Loucy (cell line): ENCODE data around the gene C8A.

Experiments
- H2AFZ ChIP-seq: fragments of 200-600 bp; sonication (generic); 2 replicates; pipeline ENCODE4 v1.6.0; 2016; ENCODE audit warnings: antibody characterized with exemption, mild to moderate bottlenecking, low read length, moderate library complexity
- H3F3A ChIP-seq: fragments of 200-600 bp; 2 replicates; pipeline ENCODE4 v1.6.0; 2016; ENCODE audit warnings: antibody characterized with exemption, low read depth, mild to moderate bottlenecking
- H3K27me3 ChIP-seq: fragments of 200-600 bp; sonication (generic); 2 replicates; pipeline ENCODE4 v1.6.1; 2014; ENCODE audit warnings: low read length, mild to moderate bottlenecking; ENCODE audit not compliant: insufficient read depth, poor library complexity, severe bottlenecking
- H3K36me3 ChIP-seq: fragments of 200-600 bp; sonication (generic); 2 replicates; pipeline ENCODE4 v1.6.1; 2016; ENCODE audit warnings: low read length; ENCODE audit not compliant: insufficient read depth
- H3K4me1 ChIP-seq: fragments of 200-600 bp; sonication (generic); 2 replicates; pipeline ENCODE4 v1.5.1; 2014; ENCODE audit warnings: low read length, mild to moderate bottlenecking; ENCODE audit not compliant: insufficient read depth, poor library complexity, severe bottlenecking
- H3K4me2 ChIP-seq: fragments of 200-600 bp; sonication (generic); 2 replicates; pipeline ENCODE4 v1.6.0; 2014; ENCODE audit warnings: antibody characterized with exemption, low read length, low read depth, mild to moderate bottlenecking; ENCODE audit not compliant: poor library complexity, severe bottlenecking
- H3K4me3 ChIP-seq: fragments of 200-600 bp; sonication (generic); 2 replicates; pipeline ENCODE4 v1.5.1; 2014; ENCODE audit warnings: low read length, mild to moderate bottlenecking, mixed read lengths; ENCODE audit not compliant: poor library complexity, severe bottlenecking
- H3K79me2 ChIP-seq: fragments of 200-600 bp; sonication (generic); 2 replicates; pipeline ENCODE4 v1.6.1; 2014; ENCODE audit warnings: low read length; ENCODE audit not compliant: insufficient read depth
- H3K9ac ChIP-seq: fragments of 200-600 bp; sonication (generic); 2 replicates; pipeline ENCODE4 v1.6.0; 2014; ENCODE audit warnings: mild to moderate bottlenecking, low read depth, low read length, moderate library complexity; ENCODE audit not compliant: poor library complexity, severe bottlenecking
- H3K9me2 ChIP-seq: fragments of 200-600 bp; sonication (generic); replicated peaks from 2 replicates; pipeline ENCODE4 v1.6.1; 2016; ENCODE audit warnings: low read depth, low read length, mixed read lengths
- H3K9me3 ChIP-seq: fragments of 200-600 bp; sonication (generic); 2 replicates; pipeline ENCODE4 v1.6.1; 2014; ENCODE audit warnings: mild to moderate bottlenecking, antibody characterized with exemption, low read length, low read depth; ENCODE audit not compliant: insufficient read depth
- H4K20me1 ChIP-seq: fragments of 200-600 bp; sonication (generic); 2 replicates; pipeline ENCODE4 v1.6.0; 2014; ENCODE audit warnings: antibody characterized with exemption, low read length, mild to moderate bottlenecking; ENCODE audit not compliant: insufficient read depth, poor library complexity, severe bottlenecking
- EZH2phosphoT487 ChIP-seq: fragments of 200-600 bp; IDR thresholded peaks from 2 replicates; pipeline ENCODE4 v1.6.1; 2018; ENCODE audit warnings: antibody characterized with exemption, mild to moderate bottlenecking, moderate library complexity, borderline replicate concordance
- TF ChIP-seq, protein P1 (sequence below): fragments of 200-600 bp; sonication (generic); conservative IDR thresholded peaks from 2 replicates; pipeline ENCODE4 v1.5.1; 2014; ENCODE audit warnings: mild to moderate bottlenecking, antibody characterized with exemption, low read length

C8A gene

GRCh38 chr1:56921479-56921878 is 66.9 kb downstream of the C8A start:
- Histone ChIP-seq H3K4me2 (no peak overlapping the region), H3K4me3 (no peak overlapping the region), H3K9ac (no peak overlapping the region), H4K20me1 (no peaks in the 10 kb centered on the region), H3K27me3 (no peaks in the 10 kb centered on the region), H3K36me3 (no peaks in the 10 kb centered on the region), H3K4me1 (no peaks in the 10 kb centered on the region), H3F3A (no peaks in the 10 kb centered on the region), H3K79me2 (no peaks in the 10 kb centered on the region), H3K9me2 (no peaks in the 10 kb centered on the region), H3K9me3 (no peaks in the 10 kb centered on the region), H2AFZ (no peak overlapping the region)
- TF ChIP-seq, protein P1, sequence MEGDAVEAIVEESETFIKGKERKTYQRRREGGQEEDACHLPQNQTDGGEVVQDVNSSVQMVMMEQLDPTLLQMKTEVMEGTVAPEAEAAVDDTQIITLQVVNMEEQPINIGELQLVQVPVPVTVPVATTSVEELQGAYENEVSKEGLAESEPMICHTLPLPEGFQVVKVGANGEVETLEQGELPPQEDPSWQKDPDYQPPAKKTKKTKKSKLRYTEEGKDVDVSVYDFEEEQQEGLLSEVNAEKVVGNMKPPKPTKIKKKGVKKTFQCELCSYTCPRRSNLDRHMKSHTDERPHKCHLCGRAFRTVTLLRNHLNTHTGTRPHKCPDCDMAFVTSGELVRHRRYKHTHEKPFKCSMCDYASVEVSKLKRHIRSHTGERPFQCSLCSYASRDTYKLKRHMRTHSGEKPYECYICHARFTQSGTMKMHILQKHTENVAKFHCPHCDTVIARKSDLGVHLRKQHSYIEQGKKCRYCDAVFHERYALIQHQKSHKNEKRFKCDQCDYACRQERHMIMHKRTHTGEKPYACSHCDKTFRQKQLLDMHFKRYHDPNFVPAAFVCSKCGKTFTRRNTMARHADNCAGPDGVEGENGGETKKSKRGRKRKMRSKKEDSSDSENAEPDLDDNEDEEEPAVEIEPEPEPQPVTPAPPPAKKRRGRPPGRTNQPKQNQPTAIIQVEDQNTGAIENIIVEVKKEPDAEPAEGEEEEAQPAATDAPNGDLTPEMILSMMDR = no peak
- TF ChIP-seq EZH2phosphoT487 = no peak

DNA sequence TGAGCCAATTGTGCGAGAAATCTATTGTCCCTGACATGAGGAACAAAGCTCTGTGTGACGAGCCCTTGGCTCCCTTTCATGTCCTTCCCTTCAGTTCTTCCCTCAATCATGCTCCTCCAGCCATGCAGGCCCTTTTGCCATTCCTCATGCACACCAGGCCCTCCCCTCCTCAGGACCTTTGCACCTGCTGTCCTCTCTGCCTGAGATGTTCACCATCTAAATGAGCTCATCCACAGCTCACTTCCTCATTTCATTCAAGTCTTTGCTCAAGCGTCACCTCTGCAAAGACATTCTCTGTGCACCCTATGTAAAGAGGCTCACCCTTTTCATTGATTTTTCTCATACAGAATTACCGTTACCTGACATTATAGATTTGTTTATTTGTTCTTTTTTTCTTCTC is 67.5 kb downstream of the C8A start:
- no peaks in the 10 kb centered on the region for H4K20me1 ChIP-seq

DNA sequence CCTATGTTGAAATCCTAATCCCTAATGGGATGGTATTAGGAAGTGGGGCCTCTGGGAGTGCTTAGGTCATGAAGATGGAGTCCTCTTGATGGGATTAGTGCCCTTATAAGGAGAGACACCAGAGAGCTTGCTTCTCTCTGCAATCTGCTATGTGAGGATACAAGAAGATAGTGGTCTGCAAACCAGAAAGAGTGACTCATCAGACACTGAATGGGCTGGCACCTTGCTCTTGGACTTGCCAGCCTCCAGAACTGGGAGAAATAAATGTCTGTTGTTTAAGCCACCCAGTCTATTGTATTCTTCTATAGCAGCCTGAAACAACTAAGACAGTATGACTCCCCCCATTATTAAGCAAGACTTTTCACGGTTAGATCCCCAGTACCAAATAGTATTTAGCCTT is 67.9 kb downstream of the C8A start:
- H3K9ac ChIP-seq = no peak overlapping the region
- H3K4me2 ChIP-seq = no peak overlapping the region
- no peak overlapping the region for H2AFZ ChIP-seq
- H3K79me2 ChIP-seq = no peaks in the 10 kb centered on the region
- no peaks in the 10 kb centered on the region for H3K36me3 ChIP-seq
- TF ChIP-seq, protein P1 = no peak
- TF ChIP-seq EZH2phosphoT487 = no peak
- H3F3A ChIP-seq = no peaks in the 10 kb centered on the region
- H3K4me3 ChIP-seq = no peak overlapping the region
- no peaks in the 10 kb centered on the region for H4K20me1 ChIP-seq
- H3K9me2 ChIP-seq = no peaks in the 10 kb centered on the region
- H3K27me3 ChIP-seq = no peaks in the 10 kb centered on the region
- H3K9me3 ChIP-seq = no peaks in the 10 kb centered on the region
- no peaks in the 10 kb centered on the region for H3K4me1 ChIP-seq

More for the DNA sequence above, 67.5 kb downstream of the C8A start:
- H3K4me3 ChIP-seq = no peak overlapping the region
- H3K4me2 ChIP-seq = no peak overlapping the region
- H3K36me3 ChIP-seq = no peaks in the 10 kb centered on the region
- H3K79me2 ChIP-seq = no peaks in the 10 kb centered on the region
- H3F3A ChIP-seq = no peaks in the 10 kb centered on the region
- H2AFZ ChIP-seq = no peak overlapping the region
- no peaks in the 10 kb centered on the region for H3K9me3 ChIP-seq
- H3K9me2 ChIP-seq = no peaks in the 10 kb centered on the region
- TF ChIP-seq, protein P1 = no peak
- TF ChIP-seq EZH2phosphoT487 = no peak
- no peak overlapping the region for H3K9ac ChIP-seq
- H3K27me3 ChIP-seq = no peaks in the 10 kb centered on the region
- H3K4me1 ChIP-seq = no peaks in the 10 kb centered on the region
